Islet of Langerhans (tissue), 1 donor: ENCODE measurements around the gene TACC3.

Experiments
- FAIRE-seq: peaks from one replicate; lab custom pipeline; 2011; peaks lifted over from hg19 to GRCh38; lab: Jason Lieb, UNC

The TACC3 gene

DNA sequence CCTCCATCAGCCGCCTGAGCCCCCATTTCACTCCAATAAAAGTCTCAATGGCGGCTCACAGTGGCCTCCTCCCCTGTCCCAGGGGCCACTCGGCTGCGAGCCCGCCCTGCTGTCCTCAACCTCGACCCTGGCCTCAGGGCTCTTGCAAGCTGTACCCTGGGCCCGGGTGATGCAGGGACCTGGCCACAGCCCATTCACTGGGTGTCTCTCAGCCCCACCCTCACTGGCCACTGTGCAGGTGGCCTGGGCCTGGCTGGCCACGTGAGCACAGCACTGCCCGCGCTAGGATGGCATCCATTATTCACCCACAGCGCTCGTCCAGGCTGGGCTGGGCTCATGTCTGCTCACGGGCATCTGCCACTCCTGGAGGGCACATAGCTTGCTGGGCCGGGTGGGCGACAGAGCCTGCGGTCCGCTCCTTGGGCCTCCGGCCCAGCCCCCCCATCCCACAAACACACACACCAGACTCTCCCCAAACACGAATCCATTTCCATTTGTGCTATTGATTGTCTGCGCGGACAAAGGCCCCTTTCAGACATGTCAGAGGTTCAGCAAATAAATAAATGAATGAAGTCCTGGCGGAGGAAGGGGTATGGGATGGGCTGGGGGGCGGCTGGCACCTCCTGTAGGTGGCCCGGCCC, 55.3 kb downstream of the TACC3 start:
- FAIRE-seq: no peak

DNA sequence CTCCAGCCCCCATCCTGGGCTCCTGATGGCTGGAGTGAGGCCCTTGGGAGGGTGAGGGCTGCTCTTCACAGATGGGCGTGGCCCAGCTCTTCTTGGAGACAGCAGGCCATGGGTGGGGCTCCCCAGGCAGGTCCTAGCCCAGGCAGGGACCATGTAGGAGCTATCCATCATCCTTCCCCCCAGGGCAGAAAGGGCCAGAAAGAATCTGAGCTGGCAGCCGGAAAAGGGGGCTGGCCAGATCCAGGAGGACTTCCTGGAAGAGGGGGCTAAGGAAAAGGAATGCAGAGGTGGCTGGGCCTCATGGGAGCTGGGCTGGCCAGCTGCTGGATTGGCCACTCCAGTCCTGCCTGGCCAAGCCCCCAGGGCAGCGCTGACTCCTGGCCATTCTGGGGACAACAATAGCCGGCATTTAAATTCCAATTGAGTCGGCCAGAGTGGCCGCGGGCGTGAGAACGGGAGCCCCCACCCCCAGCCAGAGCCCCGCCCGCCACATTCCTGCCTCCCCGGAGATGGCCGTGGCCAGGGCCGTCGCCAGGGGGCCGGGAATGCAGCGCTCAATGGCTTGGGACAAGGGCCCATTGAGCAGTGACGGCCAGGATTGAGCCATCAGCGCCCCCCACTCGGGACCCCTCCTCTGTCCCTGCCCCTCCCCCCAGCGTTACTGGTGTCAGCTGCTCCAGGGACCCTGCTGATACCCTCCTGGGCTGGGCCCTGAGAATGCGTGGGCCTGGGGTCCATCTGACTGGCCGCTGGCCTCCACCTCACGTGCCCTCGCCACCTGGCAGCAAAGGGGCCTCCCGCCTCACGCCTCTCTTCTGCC, 56.7 kb downstream of the TACC3 start:
- FAIRE-seq: no peak

DNA sequence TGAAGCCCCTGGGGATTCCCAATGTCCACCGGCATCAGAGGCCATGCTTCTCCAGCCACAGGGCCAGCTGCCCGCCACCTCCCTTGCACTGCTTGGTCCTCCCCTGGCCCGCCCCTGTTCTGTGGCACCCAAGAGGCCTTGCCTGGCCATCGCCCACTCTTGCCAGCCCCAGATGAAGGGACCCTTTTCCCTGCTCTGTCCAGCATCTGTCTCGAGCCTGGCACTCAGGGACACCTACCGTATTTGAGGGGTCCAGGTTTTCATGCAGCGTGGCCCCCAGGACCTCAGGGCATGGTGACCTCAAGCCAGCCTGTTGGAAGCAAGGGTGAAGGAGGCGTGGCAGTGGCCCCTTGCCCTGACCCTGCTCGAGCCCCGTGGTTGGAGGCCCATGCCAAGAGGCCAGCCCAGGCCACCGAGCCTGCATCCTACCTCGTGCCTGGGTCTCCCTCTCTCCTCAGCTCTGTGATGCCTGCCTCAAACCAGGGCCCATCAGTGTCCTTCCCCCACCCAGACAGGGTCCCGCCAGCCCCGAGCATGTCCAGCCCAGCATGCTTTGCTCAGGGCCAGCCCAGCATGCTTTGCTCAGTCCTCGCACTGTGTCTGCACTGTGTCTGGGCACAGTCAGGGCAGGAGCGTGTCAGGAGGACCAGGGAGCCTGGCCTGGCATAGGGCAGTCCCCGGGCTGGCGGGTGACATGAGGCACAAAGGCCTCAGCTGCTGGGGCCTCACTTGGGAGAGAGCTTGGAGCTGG, 57.5 kb downstream of the TACC3 start:
- FAIRE-seq: no peak

GRCh38 chr4:1779588-1780382, 58.5 kb downstream of the TACC3 start:
- no peak for FAIRE-seq

DNA sequence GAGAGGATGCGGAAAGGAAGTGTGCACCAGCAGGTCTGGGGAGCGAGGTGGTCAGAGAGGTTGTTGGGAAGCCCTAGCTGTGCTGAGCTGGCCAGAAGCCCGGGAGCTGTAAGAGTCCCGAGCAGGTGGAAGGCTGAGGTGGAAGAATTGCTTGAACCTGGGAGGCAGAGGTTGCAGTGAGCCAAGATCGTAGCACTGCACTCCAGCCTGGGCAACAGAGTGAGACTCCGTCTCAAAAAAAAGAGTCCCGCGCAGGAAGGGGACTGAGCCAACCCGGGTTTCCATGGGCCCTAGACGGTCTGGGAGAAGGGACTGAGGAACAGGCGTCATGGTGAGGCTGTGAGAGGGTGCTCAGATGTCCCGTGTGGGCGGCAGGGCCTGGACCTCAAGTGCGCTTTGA, 59.1 kb downstream of the TACC3 start:
- FAIRE-seq: no peak

- no peak for FAIRE-seq
Measured at GRCh38 chr4:1783015-1783414, 61.7 kb downstream of the TACC3 start.

DNA sequence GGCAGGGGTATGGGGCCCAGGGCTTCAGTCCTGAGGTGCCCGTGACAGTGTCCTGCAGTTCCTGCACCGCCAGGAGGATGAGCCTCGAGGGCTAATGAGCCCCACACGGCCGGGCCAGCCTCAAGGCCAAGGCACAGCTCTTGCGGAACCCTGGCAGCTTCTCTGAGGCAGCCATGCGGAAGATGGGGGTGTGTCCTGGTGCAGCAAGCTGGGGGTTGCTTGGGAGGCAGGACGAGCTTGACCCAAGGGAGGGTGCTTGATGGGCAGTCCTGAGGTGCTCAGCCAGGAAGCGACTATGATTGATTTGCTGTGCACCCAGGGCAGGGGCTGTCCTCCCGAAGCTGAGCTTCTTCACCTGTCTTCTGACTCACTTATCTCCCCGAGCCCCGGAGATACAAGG, 62.6 kb downstream of the TACC3 start:
- no peak for FAIRE-seq

DNA sequence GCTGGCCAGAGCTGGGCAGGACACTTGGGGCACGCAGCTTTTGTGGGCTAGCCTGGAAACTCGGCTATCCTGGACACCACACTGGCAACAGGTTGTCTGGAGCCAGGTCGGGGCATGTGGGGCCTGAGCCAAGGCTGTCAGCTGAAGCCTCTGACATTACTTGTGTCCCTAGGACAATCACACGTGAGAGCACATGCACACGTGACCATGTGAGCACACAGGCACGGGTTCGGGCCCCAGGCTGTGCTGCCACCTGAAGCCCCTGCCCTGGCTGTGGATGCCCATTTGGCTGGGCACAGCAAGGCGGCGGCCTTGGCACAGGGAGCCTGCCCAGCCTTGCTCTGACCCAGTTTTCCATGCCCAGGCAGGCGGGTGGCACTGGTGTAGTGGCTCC, 63.1 kb downstream of the TACC3 start:
- FAIRE-seq: no peak

GRCh38 chr4:1784789-1785591, 63.7 kb downstream of the TACC3 start:
- FAIRE-seq: no peak

DNA sequence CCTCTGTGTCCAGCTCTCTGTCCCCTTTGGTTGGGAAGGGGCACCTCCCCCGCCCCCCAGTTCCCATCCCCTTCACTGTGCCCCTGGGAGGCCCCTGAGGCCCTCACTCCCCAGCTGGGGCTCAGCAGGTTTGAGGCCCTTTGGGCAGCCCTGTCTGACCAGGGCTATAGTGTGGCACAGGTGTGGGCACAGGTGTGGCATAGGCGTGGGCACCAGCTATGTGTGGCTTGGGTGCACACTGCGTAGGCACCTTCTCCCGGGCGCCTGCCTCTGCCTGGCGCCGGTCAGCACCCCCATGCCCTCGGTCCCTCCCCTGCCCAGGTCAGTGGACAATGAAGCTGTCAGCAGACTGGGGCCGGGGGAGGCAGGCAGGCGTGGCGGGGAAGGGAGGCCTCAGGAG, 64.3 kb downstream of the TACC3 start:
- FAIRE-seq: no peak

- no peak for FAIRE-seq
Measured at GRCh38 chr4:1786544-1787362, 65.4 kb downstream of the TACC3 start.

- FAIRE-seq: no peak
Measured at GRCh38 chr4:1787411-1788077, 66.2 kb downstream of the TACC3 start.

GRCh38 chr4:1788254-1788973, 67.1 kb downstream of the TACC3 start:
- no peak for FAIRE-seq

- no peak for FAIRE-seq
Measured at GRCh38 chr4:1789552-1789951, 68.2 kb downstream of the TACC3 start.

- FAIRE-seq: no peak
Measured at GRCh38 chr4:1790005-1790404, 68.7 kb downstream of the TACC3 start.

DNA sequence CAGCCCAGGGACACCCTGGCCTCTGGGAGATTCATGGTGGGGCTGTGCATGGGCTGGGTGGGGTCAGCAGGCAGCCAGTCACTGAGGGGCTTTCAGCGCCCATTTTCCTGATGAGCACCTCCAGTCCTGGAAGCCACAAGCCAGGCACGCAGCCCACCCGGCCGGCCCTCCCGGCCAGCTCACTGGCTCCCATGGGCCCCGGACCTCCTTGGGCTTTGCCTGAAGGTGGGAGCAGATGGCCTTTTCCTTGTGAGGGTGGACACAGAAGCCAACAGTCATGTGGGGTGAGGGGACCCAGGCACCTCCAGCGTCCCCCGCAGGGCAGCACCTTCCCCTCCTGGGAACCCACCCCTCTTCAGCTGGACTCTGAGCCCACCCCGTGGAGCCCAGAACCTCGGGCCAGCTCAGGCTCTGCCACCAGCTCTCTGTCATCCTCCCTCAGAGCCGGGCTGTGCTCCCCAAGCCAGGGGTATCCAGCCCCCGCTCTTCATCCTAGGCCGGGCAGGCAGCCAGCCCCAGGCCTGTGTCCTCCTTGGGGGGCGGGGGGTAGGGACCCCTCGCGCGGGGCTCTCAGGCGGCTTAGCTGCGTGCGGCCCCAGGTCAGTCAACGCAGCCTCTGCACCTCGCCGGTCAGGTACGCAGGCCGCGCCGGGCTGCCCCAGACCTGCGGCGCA, 71.0 kb downstream of the TACC3 start:
- FAIRE-seq: no peak

GRCh38 chr4:1792832-1793495, 71.6 kb downstream of the TACC3 start, which contains the start of gene FGFR3:
Gene FGFR3 (plus strand): TSS chr4:1793293. CDS start chr4:1793935, 642 bp downstream.
- FAIRE-seq: no peak

GRCh38 chr4:1793496-1793840, 72.1 kb downstream of the TACC3 start:
- no peak for FAIRE-seq
